ENCODE results near the gene MAP3K20.
"Not testable (repeated sequence)": the region's sequence is repeated elsewhere in the genome, so short reads cannot be mapped to it uniquely, and the experiment has no call there.

MAP3K20 gene

GRCh38 chr2:173298536-173299097 is 223.0 kb downstream of the MAP3K20 start:
- no peak for TF ChIP-seq CTCF (IDR thresholded peaks at IDR 0.05)
- peaks cover 7% of the 10 kb centered on the region for H3K9me3 ChIP-seq
- H3K27me3 ChIP-seq: no peaks in the 10 kb centered on the region
- no peak overlapping the region for H3K4me3 ChIP-seq (ENCODE audit: low read depth in 1 of 2, low read length in 1 of 2)
- no peaks in the 10 kb centered on the region for H3K36me3 ChIP-seq
- H3K27ac ChIP-seq: no peak overlapping the region
- no peaks in the 10 kb centered on the region for H3K4me1 ChIP-seq (ENCODE audit: control insufficient read depth in 1 of 2, insufficient read depth in 1 of 2, low read depth in 1 of 2, low read length in 1 of 2)

- Histone ChIP-seq H3K9me3 (peaks cover 7% of the 10 kb centered on the region), H3K4me3 (ENCODE audit: low read depth in 1 of 2, low read length in 1 of 2) (no peak overlapping the region), H3K27ac (no peak overlapping the region), H3K27me3 (no peaks in the 10 kb centered on the region), H3K4me1 (ENCODE audit: control insufficient read depth in 1 of 2, insufficient read depth in 1 of 2, low read depth in 1 of 2, low read length in 1 of 2) (no peaks in the 10 kb centered on the region), H3K36me3 (no peaks in the 10 kb centered on the region)
- TF ChIP-seq CTCF (IDR thresholded peaks at IDR 0.05): no peak
Observed at GRCh38 chr2:173299764-173300163, 224.1 kb downstream of the MAP3K20 start.

GRCh38 chr2:173300458-173300857 is 224.8 kb downstream of the MAP3K20 start:
- TF ChIP-seq CTCF (IDR thresholded peaks at IDR 0.05): no peak
- Histone ChIP-seq H3K27me3 (no peaks in the 10 kb centered on the region), H3K9me3 (peaks cover 7% of the 10 kb centered on the region), H3K4me1 (ENCODE audit: control insufficient read depth in 1 of 2, insufficient read depth in 1 of 2, low read depth in 1 of 2, low read length in 1 of 2) (no peaks in the 10 kb centered on the region), H3K27ac (no peak overlapping the region), H3K36me3 (no peaks in the 10 kb centered on the region), H3K4me3 (ENCODE audit: low read depth in 1 of 2, low read length in 1 of 2) (no peak overlapping the region)

GRCh38 chr2:173301549-173301948 is 225.9 kb downstream of the MAP3K20 start:
- not testable (repeated sequence) for H3K36me3 ChIP-seq; H3K4me1 ChIP-seq (ENCODE audit: control insufficient read depth in 1 of 2, insufficient read depth in 1 of 2, low read depth in 1 of 2, low read length in 1 of 2); H3K9me3 ChIP-seq; H3K27me3 ChIP-seq; H3K27ac ChIP-seq; H3K4me3 ChIP-seq (ENCODE audit: low read depth in 1 of 2, low read length in 1 of 2)

- Histone ChIP-seq H3K4me3 (ENCODE audit: low read depth in 1 of 2, low read length in 1 of 2) (no peak overlapping the region), H3K27ac (no peak overlapping the region), H3K36me3 (no peaks in the 10 kb centered on the region), H3K27me3 (no peaks in the 10 kb centered on the region), H3K9me3 (no peaks in the 10 kb centered on the region), H3K4me1 (ENCODE audit: control insufficient read depth in 1 of 2, insufficient read depth in 1 of 2, low read depth in 1 of 2, low read length in 1 of 2) (no peaks in the 10 kb centered on the region)
- TF ChIP-seq CTCF (IDR thresholded peaks at IDR 0.05): no peak
Observed at GRCh38 chr2:173305303-173305702, 229.7 kb downstream of the MAP3K20 start.

GRCh38 chr2:173307293-173307692 is 231.6 kb downstream of the MAP3K20 start:
- TF ChIP-seq CTCF (IDR thresholded peaks at IDR 0.05): no peak
- H3K27me3 ChIP-seq: no peaks in the 10 kb centered on the region

GRCh38 chr2:173309370-173309769 is 233.7 kb downstream of the MAP3K20 start:
- not testable (repeated sequence) for H3K4me3 ChIP-seq (ENCODE audit: low read depth in 1 of 2, low read length in 1 of 2)

More at GRCh38 chr2:173307293-173307692, 231.6 kb downstream of the MAP3K20 start:
- Histone ChIP-seq H3K27ac (no peak overlapping the region), H3K9me3 (no peaks in the 10 kb centered on the region), H3K4me1 (ENCODE audit: control insufficient read depth in 1 of 2, insufficient read depth in 1 of 2, low read depth in 1 of 2, low read length in 1 of 2) (no peaks in the 10 kb centered on the region), H3K36me3 (no peaks in the 10 kb centered on the region), H3K4me3 (ENCODE audit: low read depth in 1 of 2, low read length in 1 of 2) (no peak overlapping the region)

More at GRCh38 chr2:173309370-173309769, 233.7 kb downstream of the MAP3K20 start:
- H3K27ac ChIP-seq; H3K27me3 ChIP-seq; H3K9me3 ChIP-seq; H3K36me3 ChIP-seq; H3K4me1 ChIP-seq (ENCODE audit: control insufficient read depth in 1 of 2, insufficient read depth in 1 of 2, low read depth in 1 of 2, low read length in 1 of 2): not testable (repeated sequence)

Measured in neutrophil (primary cell).